ENCODE data around the gene RIMBP2.

The RIMBP2 gene

DNA sequence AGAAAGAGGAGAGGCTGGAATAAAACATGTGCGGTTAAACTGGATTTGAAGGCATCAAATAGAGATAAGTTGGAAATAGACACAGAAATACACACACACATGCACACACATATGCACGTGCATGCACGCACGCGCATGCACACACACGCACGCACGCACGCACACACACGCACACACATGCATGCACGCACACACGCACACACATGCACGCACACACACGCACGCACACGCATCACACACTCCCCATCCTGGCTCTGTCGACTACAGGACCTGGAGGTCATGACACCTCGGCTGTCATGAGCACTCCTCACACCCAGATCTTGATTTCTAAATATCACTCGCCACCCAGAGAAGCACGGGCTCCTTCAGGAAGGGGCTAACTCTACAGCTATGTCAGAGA is 51.8 kb downstream of the RIMBP2 start:
- H3K4me3 ChIP-seq = no peak overlapping the region
- no peaks in the 10 kb centered on the region for H3K36me3 ChIP-seq
- H3K27me3 ChIP-seq = no peaks in the 10 kb centered on the region
- H3K9me3 ChIP-seq (replicated peaks in 1 of 11) = peaks cover 15 to 22% (median 21%) of the 10 kb centered on the region in 11 experiments
- H3K4me2 ChIP-seq = peak overlapping the region in 7 of 11 experiments; percentile 45 to 78 (median 53); a peak in 6 of 22 replicates
- no peaks in the 10 kb centered on the region; a peak in 1 of 22 replicates for H4K20me1 ChIP-seq
- TF ChIP-seq Cebpa-rat (IDR thresholded peaks at IDR 0.05) = no peak
- no peak overlapping the region for H3K9ac ChIP-seq
- peaks cover 12 to 46% (median 28%) of the 10 kb centered on the region in 10 experiments; a peak in 19 of 20 replicates for H3K4me1 ChIP-seq
- no peak overlapping the region for H3K27ac ChIP-seq

DNA sequence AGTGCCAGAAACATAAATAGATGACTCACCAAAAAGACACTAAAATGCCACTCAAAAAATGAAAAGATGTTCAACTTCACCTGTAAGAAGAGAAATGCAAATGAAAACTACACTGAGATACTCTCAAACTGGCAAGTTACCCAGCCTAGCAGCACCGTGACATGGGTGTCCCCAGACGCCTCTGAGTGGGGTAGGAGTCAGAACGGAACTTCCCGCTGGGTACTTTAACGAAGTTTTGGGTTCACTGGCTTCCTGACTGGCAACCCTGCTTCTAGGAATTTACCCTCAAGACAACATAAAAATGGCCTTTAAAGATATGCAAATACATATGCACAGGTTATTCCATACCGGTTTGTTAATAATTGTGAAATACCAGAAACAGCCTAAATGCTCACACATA is 52.6 kb downstream of the RIMBP2 start:
- H3K4me2 ChIP-seq = peak overlapping the region in 10 of 11 experiments; percentile 5 to 78 (median 50); a peak in 18 of 22 replicates
- 0 out of 22 replicates have a peak, but pooled peaks of 1 of the 11 experiments have one; percentile 25 for TF ChIP-seq Cebpa-rat (IDR thresholded peaks at IDR 0.05)

DNA sequence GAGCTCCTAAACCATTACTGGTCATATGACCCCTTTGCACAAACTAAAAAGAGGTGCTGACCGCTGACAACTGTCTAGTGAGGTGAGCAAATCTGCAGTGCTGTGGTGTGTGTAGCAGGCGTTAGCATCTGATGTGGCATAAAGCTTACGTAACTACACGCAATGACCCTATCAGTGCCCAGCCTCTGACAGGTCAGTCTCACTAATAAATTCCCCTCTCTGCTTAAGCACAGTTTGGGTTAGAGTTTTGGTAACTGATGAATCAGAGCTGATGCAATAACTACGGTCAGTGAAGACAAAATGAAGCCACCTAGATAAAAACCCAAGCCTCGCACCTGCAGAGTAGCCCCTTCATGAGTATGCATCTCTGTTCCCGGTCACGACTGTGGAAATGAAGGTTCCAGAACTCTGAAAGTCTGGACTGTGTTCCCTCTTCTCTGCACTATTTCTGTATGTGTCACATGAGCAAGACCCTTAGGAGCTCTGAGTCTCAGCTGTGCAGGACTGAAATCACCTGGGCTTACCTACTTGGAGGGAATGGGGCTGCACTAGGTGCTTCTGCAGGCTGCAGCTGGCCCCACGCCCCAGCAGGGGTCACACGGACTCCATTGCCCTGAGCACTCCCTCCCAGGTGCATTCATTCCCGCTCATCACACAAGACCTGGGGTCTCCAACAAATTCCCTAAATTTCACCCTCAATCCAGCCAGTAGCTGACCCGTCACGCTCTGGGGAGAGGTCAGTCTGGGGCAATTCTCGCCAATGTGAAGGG is 54.4 kb downstream of the RIMBP2 start:
- H3K4me1 ChIP-seq = peaks cover 22 to 72% (median 43%) of the 10 kb centered on the region in 10 experiments; a peak in 19 of 20 replicates
- H3K4me3 ChIP-seq = no peak overlapping the region
- H4K20me1 ChIP-seq = no peaks in the 10 kb centered on the region; a peak in 1 of 22 replicates
- TF ChIP-seq Cebpa-rat (IDR thresholded peaks at IDR 0.05) = no peak
- no peaks in the 10 kb centered on the region for H3K9me3 ChIP-seq (replicated peaks in 1 of 11)
- H3K27ac ChIP-seq = no peak overlapping the region
- H3K4me2 ChIP-seq = no peak overlapping the region
- no peaks in the 10 kb centered on the region for H3K27me3 ChIP-seq
- H3K36me3 ChIP-seq = no peaks in the 10 kb centered on the region
- H3K9ac ChIP-seq = no peak overlapping the region

More for the DNA sequence above, 52.6 kb downstream of the RIMBP2 start:
- no peaks in the 10 kb centered on the region for H3K36me3 ChIP-seq
- no peaks in the 10 kb centered on the region; a peak in 1 of 22 replicates for H4K20me1 ChIP-seq
- H3K4me3 ChIP-seq = no peak overlapping the region
- no peak overlapping the region for H3K9ac ChIP-seq
- H3K4me1 ChIP-seq = peaks cover 12 to 54% (median 28%) of the 10 kb centered on the region in 10 experiments; a peak in 19 of 20 replicates
- peaks cover 13 to 15% (median 14%) of the 10 kb centered on the region in 11 experiments for H3K9me3 ChIP-seq (replicated peaks in 1 of 11)
- no peak overlapping the region for H3K27ac ChIP-seq
- no peaks in the 10 kb centered on the region for H3K27me3 ChIP-seq

DNA sequence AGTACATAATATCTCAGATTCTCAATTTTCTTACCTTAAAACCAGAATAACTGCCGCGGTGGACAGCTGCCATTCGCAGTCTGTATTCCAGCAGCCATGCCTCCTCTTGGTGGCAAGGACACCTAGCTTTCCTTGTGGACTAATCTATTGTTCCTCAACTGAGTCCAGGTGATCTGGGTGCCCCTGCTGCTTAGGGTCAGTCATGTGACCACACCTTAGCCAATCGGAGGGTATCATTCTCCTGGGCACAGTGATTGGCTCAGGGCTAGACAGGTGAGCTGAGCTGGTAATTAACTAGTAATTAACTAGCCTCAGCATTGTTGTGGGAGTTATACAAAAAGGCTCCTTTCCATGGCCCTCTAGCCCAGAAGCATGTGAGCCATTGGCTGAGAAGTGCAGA is 55.0 kb downstream of the RIMBP2 start:
- Histone ChIP-seq H3K27ac (no peak overlapping the region), H4K20me1 (no peaks in the 10 kb centered on the region; a peak in 1 of 22 replicates), H3K36me3 (no peaks in the 10 kb centered on the region), H3K27me3 (peaks cover 0 to 3% (median 0%) of the 10 kb centered on the region in 11 experiments; a peak in 2 of 22 replicates), H3K9ac (no peak overlapping the region), H3K4me2 (no peak overlapping the region), H3K4me1 (peaks cover 28 to 75% (median 46%) of the 10 kb centered on the region in 10 experiments), H3K4me3 (no peak overlapping the region), H3K9me3 (replicated peaks in 1 of 11) (no peaks in the 10 kb centered on the region)
- TF ChIP-seq Cebpa-rat (IDR thresholded peaks at IDR 0.05) = no peak

- H3K36me3 ChIP-seq = no peaks in the 10 kb centered on the region
- no peak overlapping the region for H3K4me3 ChIP-seq
- no peaks in the 10 kb centered on the region; a peak in 1 of 22 replicates for H4K20me1 ChIP-seq
- TF ChIP-seq Cebpa-rat (IDR thresholded peaks at IDR 0.05) = no peak
- H3K9ac ChIP-seq = no peak overlapping the region
- peaks cover 29 to 74% (median 43%) of the 10 kb centered on the region in 10 experiments for H3K4me1 ChIP-seq
- peaks cover 0 to 7% (median 0%) of the 10 kb centered on the region in 11 experiments; a peak in 2 of 22 replicates for H3K27me3 ChIP-seq
- H3K27ac ChIP-seq = no peak overlapping the region
- H3K4me2 ChIP-seq = peak overlapping the region in 8 of 11 experiments; percentile 77 to 88 (median 82); a peak in 16 of 22 replicates
- H3K9me3 ChIP-seq (replicated peaks in 1 of 11) = peaks cover 0 to 16% (median 9%) of the 10 kb centered on the region in 11 experiments; a peak in 10 of 22 replicates
These were observed 57.8 kb downstream of the RIMBP2 start for GRCh38 chr12:130658145-130658911.

- Histone ChIP-seq H3K4me1 (peaks cover 27 to 66% (median 38%) of the 10 kb centered on the region in 10 experiments), H3K27ac (peak overlapping the region in 3 of 11 experiments; percentile 10 to 47 (median 17); a peak in 4 of 22 replicates), H3K36me3 (no peaks in the 10 kb centered on the region), H3K9me3 (replicated peaks in 1 of 11) (peaks cover 0 to 23% (median 10%) of the 10 kb centered on the region in 11 experiments; a peak in 10 of 22 replicates), H3K9ac (peak overlapping the region in 5 of 11 experiments; percentile 11 to 50 (median 41); a peak in 7 of 22 replicates), H3K4me3 (peak overlapping the region in 3 of 10 experiments; percentile 2 to 22 (median 6); a peak in 3 of 20 replicates), H3K4me2 (peak overlapping the region; percentile 45 to 88 (median 80)), H4K20me1 (no peaks in the 10 kb centered on the region; a peak in 1 of 22 replicates), H3K27me3 (peaks cover 0 to 7% (median 0%) of the 10 kb centered on the region in 11 experiments; a peak in 2 of 22 replicates)
- no peak for TF ChIP-seq Cebpa-rat (IDR thresholded peaks at IDR 0.05)
These were observed 59.7 kb downstream of the RIMBP2 start for GRCh38 chr12:130656411-130656810.

DNA sequence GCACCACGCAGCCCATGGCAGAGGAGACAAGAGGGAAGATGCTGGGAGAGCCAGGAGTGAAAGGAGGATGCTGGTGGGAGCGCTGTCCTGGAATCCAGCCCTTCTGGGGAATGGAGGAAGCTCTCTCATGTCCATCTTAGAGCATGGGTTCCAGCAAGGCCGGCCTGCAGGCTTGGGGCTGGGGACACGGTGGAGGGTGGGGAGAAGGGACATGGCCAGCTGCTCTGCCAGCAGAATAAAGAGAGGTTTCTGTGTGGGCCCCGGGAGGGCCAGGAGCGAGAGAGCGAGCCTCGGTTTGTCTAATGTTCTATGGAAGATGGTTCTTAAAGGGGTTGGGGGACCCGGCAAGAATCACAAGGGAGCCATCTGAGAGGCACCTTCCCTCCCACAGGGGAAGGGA is 60.2 kb downstream of the RIMBP2 start:
- no peaks in the 10 kb centered on the region for H3K36me3 ChIP-seq
- peak overlapping the region in 3 of 11 experiments; percentile 10 to 47 (median 17); a peak in 2 of 22 replicates for H3K27ac ChIP-seq
- peak overlapping the region; percentile 45 to 88 (median 80) for H3K4me2 ChIP-seq

GRCh38 chr12:130655010-130655409 is 61.1 kb downstream of the RIMBP2 start:
- no peak overlapping the region for H3K9ac ChIP-seq
- H3K4me3 ChIP-seq = no peak overlapping the region
- TF ChIP-seq Cebpa-rat (IDR thresholded peaks at IDR 0.05) = no peak
- no peaks in the 10 kb centered on the region for H4K20me1 ChIP-seq
- H3K27ac ChIP-seq = no peak overlapping the region
- H3K27me3 ChIP-seq = peaks cover 0 to 12% (median 0%) of the 10 kb centered on the region in 11 experiments; a peak in 2 of 22 replicates
- no peaks in the 10 kb centered on the region for H3K36me3 ChIP-seq
- H3K4me1 ChIP-seq = peaks cover 27 to 77% (median 51%) of the 10 kb centered on the region in 10 experiments
- H3K9me3 ChIP-seq (replicated peaks in 1 of 11) = peaks cover 0 to 23% (median 10%) of the 10 kb centered on the region in 11 experiments; a peak in 10 of 22 replicates
- peak overlapping the region; percentile 13 to 88 (median 78); a peak in 20 of 22 replicates for H3K4me2 ChIP-seq

More for the DNA sequence above, 60.2 kb downstream of the RIMBP2 start:
- Histone ChIP-seq H3K4me3 (peak overlapping the region in 3 of 10 experiments; percentile 2 to 22 (median 6); a peak in 1 of 20 replicates), H3K27me3 (peaks cover 0 to 7% (median 0%) of the 10 kb centered on the region in 11 experiments; a peak in 2 of 22 replicates), H3K9ac (peak overlapping the region in 5 of 11 experiments; percentile 11 to 50 (median 41); a peak in 7 of 22 replicates), H3K9me3 (replicated peaks in 1 of 11) (peaks cover 0 to 23% (median 10%) of the 10 kb centered on the region in 11 experiments; a peak in 10 of 22 replicates), H4K20me1 (no peaks in the 10 kb centered on the region; a peak in 1 of 22 replicates), H3K4me1 (peaks cover 27 to 72% (median 42%) of the 10 kb centered on the region in 10 experiments)
- TF ChIP-seq Cebpa-rat (IDR thresholded peaks at IDR 0.05) = no peak
